Peyer's patch (tissue), 4 donors: ENCODE measurements around the gene EXOC4. TPM values are rescaled to one million over a fixed set of nuclear protein-coding genes. Genes with fewer than 3 reads are reported as not detected.

Source experiments
- DNase-seq, 3 donors: peaks; one replicate each; pipeline ENCODE4 v3.0.0-alpha.2; 2017 to 2019
- H3K27ac ChIP-seq, 4 donors: fragments of 200-600 bp; sonication (generic); one replicate each; pipeline ENCODE4 v1.5.1; 2016 to 2019
- H3K27me3 ChIP-seq, 2 donors: fragments of 200-600 bp; sonication (generic); one replicate each; pipeline ENCODE4 v1.5.1; 2019
- H3K36me3 ChIP-seq, 3 donors: fragments of 200-600 bp; sonication (generic); one replicate each; pipeline ENCODE4 v1.5.1; 2016 to 2019
- H3K4me1 ChIP-seq, 4 donors: fragments of 200-600 bp; sonication (generic); one replicate each; pipeline ENCODE4 v1.5.1; 2016 to 2019
- H3K4me3 ChIP-seq, 4 donors: fragments of 200-600 bp; sonication (generic); 1 replicate in 3 of 4; 2 replicates in 1 of 4; pipeline ENCODE4 v1.5.1; 2016 to 2019; ENCODE audit warnings: mild to moderate bottlenecking in 1 of 4
- H3K9me3 ChIP-seq, 4 donors: fragments of 200-600 bp; sonication (generic); one replicate each; pipeline ENCODE4 v1.5.1; 2016 to 2019; ENCODE audit warnings: mild to moderate bottlenecking in 1 of 4
- CTCF ChIP-seq, 6 experiments: fragments of 450-650 bp in 4 of 6; fragments of 200-600 bp in 2 of 6; sonication (generic) in 1 of 6; IDR thresholded peaks; one replicate each; pipeline ENCODE4 v1.5.1; 2017 to 2019; ENCODE audit warnings: antibody characterized with exemption in 6 of 6, mild to moderate bottlenecking in 3 of 6, moderate library complexity in 1 of 6
- POLR2A ChIP-seq, 2 donors: fragments of 450-650 bp; IDR thresholded peaks; one replicate each; pipeline ENCODE4 v1.5.1; 2017; ENCODE audit warnings: antibody characterized with exemption in 2 of 2, mild to moderate bottlenecking in 2 of 2, moderate library complexity in 2 of 2
- total RNA-seq, 4 donors: library from RNA; depleted of rRNA; stranded (reverse); fragments of >200 nt; gene quantifications; one replicate each; pipeline ENCODE4 v1.1.0, GENCODE V29; 2016

Gene EXOC4
- total RNA-seq, 4 donors from 2014 or later, result 128 to 502 (median 141) TPM

DNA sequence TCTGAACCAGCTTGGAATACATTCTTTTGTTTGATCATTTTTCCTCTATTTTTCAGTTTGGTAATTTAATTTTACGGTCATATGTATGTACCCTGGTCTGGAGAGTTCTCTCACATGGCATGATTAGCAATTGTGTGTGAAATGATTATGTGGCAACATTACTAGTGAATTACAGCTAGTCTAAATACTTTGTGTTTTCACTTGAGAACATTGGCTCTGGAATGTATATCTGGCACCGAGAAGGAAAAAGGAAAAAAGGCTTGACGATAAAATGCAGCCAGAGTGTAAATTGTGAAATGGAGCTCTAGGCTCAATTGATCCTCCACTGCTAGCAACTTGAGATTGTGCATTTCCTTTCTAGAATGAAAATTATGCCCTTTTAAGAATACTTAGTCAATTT lies 397.2 kb downstream of the EXOC4 start:
- Histone ChIP-seq H3K9me3 (no peaks in the 10 kb centered on the region), H3K4me1 (no peaks in the 10 kb centered on the region), H3K4me3 (no peak overlapping the region), H3K27me3 (no peaks in the 10 kb centered on the region), H3K36me3 (no peaks in the 10 kb centered on the region), H3K27ac (no peak overlapping the region)
- no peak for TF ChIP-seq CTCF (IDR thresholded peaks at IDR 0.05)
- no peak for TF ChIP-seq POLR2A (IDR thresholded peaks at IDR 0.05)
- no peak for DNase-seq

DNA sequence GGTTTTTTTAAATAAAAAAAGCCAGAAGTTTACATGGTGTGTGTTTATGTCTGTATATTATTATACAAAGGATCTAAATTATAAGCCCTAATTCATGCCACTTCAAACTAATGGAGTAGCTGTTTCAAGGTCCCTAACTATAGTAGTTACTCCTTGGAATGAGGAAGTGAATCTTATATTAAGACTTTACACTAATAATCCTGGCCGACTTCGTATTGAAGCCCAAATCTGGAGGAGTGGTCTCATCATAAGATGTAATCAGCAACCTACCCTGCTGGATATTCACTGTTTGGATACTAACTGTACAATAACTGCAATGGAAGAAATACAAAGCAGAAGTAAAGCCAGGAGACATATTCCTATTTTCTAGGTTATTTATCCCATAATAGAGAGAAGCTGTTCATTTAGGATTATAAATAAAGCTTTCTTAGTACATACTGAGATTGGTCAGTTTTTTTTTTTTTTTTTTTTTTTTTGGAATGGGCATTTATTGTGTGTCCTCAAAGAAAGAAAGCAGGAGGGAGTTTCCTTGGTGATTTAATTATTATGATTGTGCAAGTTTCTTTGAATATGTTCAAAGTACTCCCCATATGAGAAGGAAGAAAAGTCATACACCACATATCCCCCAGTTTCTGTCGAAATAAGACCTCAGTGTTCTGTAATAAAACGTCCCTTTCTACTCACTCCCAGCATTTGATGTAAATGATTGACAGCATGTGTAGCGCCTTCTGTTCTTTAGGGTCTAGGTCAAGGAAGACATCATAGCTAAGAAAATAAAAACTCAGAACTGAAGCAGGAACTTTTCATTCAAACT lies 397.8 kb downstream of the EXOC4 start:
- TF ChIP-seq POLR2A (IDR thresholded peaks at IDR 0.05) (no peak), CTCF (IDR thresholded peaks at IDR 0.05) (no peak)
- no peak for DNase-seq
- H3K9me3 ChIP-seq, result no peaks in the 10 kb centered on the region

DNA sequence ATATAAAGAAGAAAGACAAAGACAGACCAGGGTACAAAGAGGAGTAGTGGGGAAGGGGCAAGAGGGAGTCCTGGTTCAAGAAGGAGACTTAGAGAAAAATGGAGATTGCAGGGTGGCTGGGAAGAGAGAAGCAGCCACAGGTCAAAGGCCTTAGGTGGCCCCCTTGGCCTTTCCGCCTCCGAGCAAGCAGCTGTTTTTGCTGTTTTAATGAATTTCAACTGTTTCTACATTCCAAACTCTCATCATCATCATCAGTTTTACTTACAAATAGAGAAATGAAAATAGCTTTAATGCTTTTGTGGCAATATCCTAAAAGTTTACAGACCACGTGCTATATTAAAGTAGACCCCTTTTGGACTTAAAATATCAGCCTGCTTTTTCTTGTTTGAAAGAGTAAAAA lies 399.7 kb downstream of the EXOC4 start:
- H3K4me1 ChIP-seq, result no peaks in the 10 kb centered on the region
- H3K27ac ChIP-seq, result no peak overlapping the region
- no peaks in the 10 kb centered on the region for H3K36me3 ChIP-seq
- no peaks in the 10 kb centered on the region for H3K27me3 ChIP-seq
- no peak overlapping the region for H3K4me3 ChIP-seq
- H3K9me3 ChIP-seq, result no peaks in the 10 kb centered on the region
- DNase-seq, result no peak
- TF ChIP-seq POLR2A (IDR thresholded peaks at IDR 0.05) (no peak), CTCF (IDR thresholded peaks at IDR 0.05) (no peak)

More for the DNA sequence above, 397.8 kb downstream of the EXOC4 start:
- Histone ChIP-seq H3K4me1 (no peaks in the 10 kb centered on the region), H3K36me3 (no peaks in the 10 kb centered on the region), H3K27ac (no peak overlapping the region), H3K4me3 (no peak overlapping the region), H3K27me3 (no peaks in the 10 kb centered on the region)

- no peaks in the 10 kb centered on the region for H3K36me3 ChIP-seq
- no peak for DNase-seq
- no peak overlapping the region for H3K4me3 ChIP-seq
- no peak overlapping the region for H3K27ac ChIP-seq
- TF ChIP-seq CTCF (IDR thresholded peaks at IDR 0.05), result no peak
- TF ChIP-seq POLR2A (IDR thresholded peaks at IDR 0.05), result no peak
- H3K27me3 ChIP-seq, result no peaks in the 10 kb centered on the region
- H3K4me1 ChIP-seq, result no peaks in the 10 kb centered on the region
- no peaks in the 10 kb centered on the region for H3K9me3 ChIP-seq
Observed at GRCh38 chr7:133654547-133654946, 401.7 kb downstream of the EXOC4 start.

DNA sequence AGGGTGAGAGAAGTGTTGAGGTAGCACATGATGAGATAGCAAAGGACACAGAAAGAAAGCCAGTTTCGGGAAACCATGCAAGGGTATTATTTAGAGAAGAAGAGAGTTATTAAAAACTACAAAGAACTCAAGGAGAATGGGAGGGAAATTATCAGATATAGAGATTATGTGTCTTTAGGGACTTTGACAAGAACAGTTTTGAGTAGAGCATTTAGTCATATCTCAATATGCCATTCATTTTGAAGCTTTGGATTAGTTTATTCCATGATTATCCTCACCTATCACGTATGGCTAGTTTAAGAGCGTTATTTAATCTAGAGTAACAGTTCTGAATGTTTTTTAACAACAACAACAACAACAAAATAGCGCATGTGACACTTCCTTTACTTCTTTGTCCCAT lies 409.4 kb downstream of the EXOC4 start:
- Histone ChIP-seq H3K27me3 (no peaks in the 10 kb centered on the region), H3K9me3 (no peaks in the 10 kb centered on the region), H3K36me3 (no peaks in the 10 kb centered on the region), H3K4me3 (no peak overlapping the region), H3K27ac (no peak overlapping the region), H3K4me1 (no peaks in the 10 kb centered on the region)
- TF ChIP-seq POLR2A (IDR thresholded peaks at IDR 0.05), result no peak
- no peak for TF ChIP-seq CTCF (IDR thresholded peaks at IDR 0.05)
- no peak for DNase-seq
